Large intestine (tissue), 12 donors: ENCODE data around the gene RPAIN. TPM values are rescaled to one million over a fixed set of nuclear protein-coding genes. Genes with fewer than 3 reads are reported as not detected.

Experiments used
- DNase-seq, 2 donors: peaks; one replicate each; pipeline versions ENCODE4 v3.0.0 to v3.0.0-alpha.2; 2013
- H3K27ac ChIP-seq: one replicate; pipeline ENCODE4 v1.5.1; 2013; ENCODE audit warnings: low read length
- H3K27me3 ChIP-seq: 2 replicates; pipeline ENCODE4 v1.6.1; 2013; ENCODE audit warnings: low read length; ENCODE audit not compliant: control insufficient read depth, insufficient read depth
- H3K36me3 ChIP-seq: 2 replicates; pipeline ENCODE4 v1.6.1; 2013; ENCODE audit warnings: low read length; ENCODE audit not compliant: control insufficient read depth, insufficient read depth
- H3K4me1 ChIP-seq: one replicate; pipeline ENCODE4 v1.6.1; 2013; ENCODE audit warnings: low read length; ENCODE audit not compliant: control insufficient read depth, insufficient read depth
- H3K4me3 ChIP-seq: one replicate; pipeline ENCODE4 v1.5.1; 2013; ENCODE audit warnings: low read length
- H3K9me3 ChIP-seq: one replicate; pipeline ENCODE4 v1.6.1; 2013; ENCODE audit warnings: mild to moderate bottlenecking, low read depth, low read length, moderate library complexity; ENCODE audit not compliant: control insufficient read depth
- WGBS: methylation state at CpG from one replicate; pipeline ENCODE4 v1.1.5; 2013; ENCODE audit warnings: low lambda C conversion rate; ENCODE audit not compliant: insufficient coverage; 5-methylcytosine and 5-hydroxymethylcytosine counted together
- long read RNA-seq, 11 donors: transcript quantifications; one replicate each; lab custom pipeline, GENCODE V29; 2026
- polyA plus RNA-seq: library from polyadenylated mRNA; unstranded; fragments of 120-200 nt; gene quantifications from one replicate; pipeline ENCODE4 v1.2.1, GENCODE V29; 2013

RPAIN gene
- 62.4 TPM for polyA plus RNA-seq
- long read RNA-seq, donor 1, transcript RPAIN-205 (4 exons, 1,057 nt) = major isoform, 5 of 19 reads
- long read RNA-seq, donor 1, partial matches to known transcripts = 0 of 19 reads
- long read RNA-seq, donor 1, other reads (novel, unspliced or antisense) = 0 of 19 reads
- long read RNA-seq, donor 2, transcript RPAIN-203 (7 exons, 1,535 nt) = major isoform, 16 of 42 reads
- long read RNA-seq, donor 2, transcript RPAIN-211 (3 exons, 597 nt) = minor isoform, 5 of 42 reads
- long read RNA-seq, donor 2, transcript RPAIN-205 (4 exons, 1,057 nt) = minor isoform, 10 of 42 reads
- long read RNA-seq, donor 2, partial matches to known transcripts = 0 of 42 reads
- long read RNA-seq, donor 2, other reads (novel, unspliced or antisense) = 0 of 42 reads
- long read RNA-seq, donor 3 = 0 reads
- long read RNA-seq, donor 4, partial matches to known transcripts = 8 of 12 reads
- long read RNA-seq, donor 4, other reads (novel, unspliced or antisense) = 0 of 12 reads
- long read RNA-seq, donor 5, transcript RPAIN-205 (4 exons, 1,057 nt) = minor isoform, 6 of 24 reads
- long read RNA-seq, donor 5, transcript RPAIN-203 (7 exons, 1,535 nt) = major isoform, 7 of 24 reads
- long read RNA-seq, donor 5, partial matches to known transcripts = 0 of 24 reads
- long read RNA-seq, donor 5, other reads (novel, unspliced or antisense) = 0 of 24 reads
- long read RNA-seq, donor 6, transcript RPAIN-205 (4 exons, 1,057 nt) = minor isoform, 8 of 40 reads
- long read RNA-seq, donor 6, transcript RPAIN-203 (7 exons, 1,535 nt) = major isoform, 15 of 40 reads
- long read RNA-seq, donor 6, transcript RPAIN-213 (5 exons, 1,282 nt) = minor isoform, 5 of 40 reads
- long read RNA-seq, donor 6, partial matches to known transcripts = 0 of 40 reads
- long read RNA-seq, donor 6, other reads (novel, unspliced or antisense) = 0 of 40 reads
- long read RNA-seq, donor 7, transcript RPAIN-205 (4 exons, 1,057 nt) = major isoform, 5 of 16 reads
- long read RNA-seq, donor 7, partial matches to known transcripts = 0 of 16 reads
- long read RNA-seq, donor 7, other reads (novel, unspliced or antisense) = 0 of 16 reads
- long read RNA-seq, donor 8, transcript RPAIN-202 (6 exons, 1,394 nt) = minor isoform, 6 of 349 reads
- long read RNA-seq, donor 8, transcript RPAIN-205 (4 exons, 1,057 nt) = major isoform, 16 of 349 reads
- long read RNA-seq, donor 8, transcript RPAIN-203 (7 exons, 1,535 nt) = minor isoform, 14 of 349 reads
- long read RNA-seq, donor 8, partial matches to known transcripts = 106 of 349 reads
- long read RNA-seq, donor 8, other reads (novel, unspliced or antisense) = 193 of 349 reads
- long read RNA-seq, donor 9, transcript RPAIN-202 (6 exons, 1,394 nt) = minor isoform, 5 of 28 reads
- long read RNA-seq, donor 9, transcript RPAIN-203 (7 exons, 1,535 nt) = minor isoform, 5 of 28 reads
- long read RNA-seq, donor 9, transcript RPAIN-205 (4 exons, 1,057 nt) = major isoform, 12 of 28 reads
- long read RNA-seq, donor 9, partial matches to known transcripts = 0 of 28 reads
- long read RNA-seq, donor 9, other reads (novel, unspliced or antisense) = 0 of 28 reads
- long read RNA-seq, donor 10, transcript RPAIN-202 (6 exons, 1,394 nt) = minor isoform, 5 of 410 reads
- long read RNA-seq, donor 10, transcript RPAIN-211 (3 exons, 597 nt) = minor isoform, 6 of 410 reads
- long read RNA-seq, donor 10, transcript RPAIN-203 (7 exons, 1,535 nt) = major isoform, 15 of 410 reads
- long read RNA-seq, donor 10, transcript RPAIN-205 (4 exons, 1,057 nt) = minor isoform, 10 of 410 reads
- long read RNA-seq, donor 10, partial matches to known transcripts = 357 of 410 reads
- long read RNA-seq, donor 10, other reads (novel, unspliced or antisense) = 5 of 410 reads
- long read RNA-seq, donor 11, transcript RPAIN-205 (4 exons, 1,057 nt) = minor isoform, 6 of 275 reads
- long read RNA-seq, donor 11, transcript RPAIN-203 (7 exons, 1,535 nt) = major isoform, 11 of 275 reads
- long read RNA-seq, donor 11, partial matches to known transcripts = 247 of 275 reads
- long read RNA-seq, donor 11, other reads (novel, unspliced or antisense) = 0 of 275 reads

GRCh38 chr17:5419959-5420653, at the start of gene RPAIN:
TSS of gene RPAIN (plus strand) at chr17:5420182. CDS start at chr17:5420211, 29 bp downstream.
- no CpG with 5 or more reads among the region's 41 CpGs for WGBS
- peaks cover 11% of the 10 kb centered on the region for H3K4me1 ChIP-seq
- H3K9me3 ChIP-seq = no peaks in the 10 kb centered on the region
- H3K27ac ChIP-seq = peak within 1 kb of the TSS; percentile 93
- H3K4me3 ChIP-seq = peak within 1 kb of the TSS; percentile 91
- peak in 1 of 2 donors; percentile 88 for DNase-seq
- peaks cover 42% of the 10 kb centered on the region for H3K36me3 ChIP-seq
- no peaks in the 10 kb centered on the region for H3K27me3 ChIP-seq

GRCh38 chr17:5370411-5370810, 49.6 kb upstream of the RPAIN start:
- Histone ChIP-seq H3K4me1 (no peaks in the 10 kb centered on the region), H3K9me3 (no peaks in the 10 kb centered on the region), H3K27me3 (no peaks in the 10 kb centered on the region), H3K4me3 (no peak overlapping the region), H3K27ac (no peak overlapping the region), H3K36me3 (peaks cover 46% of the 10 kb centered on the region)
- WGBS = 100% methylated on average over 1 of the region's 4 CpGs
- no peak for DNase-seq

DNA sequence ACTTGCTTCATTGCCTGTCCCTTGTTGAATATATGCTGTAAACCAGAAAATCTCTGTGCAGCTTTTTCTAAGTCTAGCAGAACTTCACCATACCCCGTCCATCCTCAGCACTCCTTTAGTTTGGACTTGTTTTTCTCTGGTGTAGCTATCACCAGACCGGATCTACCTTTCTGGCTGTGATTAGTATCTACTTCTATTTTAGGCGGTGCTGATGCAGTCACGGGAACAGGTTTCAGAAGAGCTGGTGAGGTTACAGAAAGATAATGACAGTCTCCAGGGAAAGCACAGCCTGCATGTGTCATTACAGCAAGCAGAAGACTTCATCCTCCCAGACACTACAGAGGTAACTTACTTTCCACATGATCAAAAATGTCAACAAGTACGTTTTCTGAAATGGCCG, 46.9 kb upstream of the RPAIN start:
- H3K9me3 ChIP-seq = no peaks in the 10 kb centered on the region
- no peak overlapping the region for H3K27ac ChIP-seq
- DNase-seq = no peak
- peaks cover 61% of the 10 kb centered on the region for H3K36me3 ChIP-seq
- no peaks in the 10 kb centered on the region for H3K27me3 ChIP-seq
- 90% methylated on average over 3 of the region's 6 CpGs for WGBS
- no peaks in the 10 kb centered on the region for H3K4me1 ChIP-seq
- H3K4me3 ChIP-seq = no peak overlapping the region

GRCh38 chr17:5378566-5379207, 41.3 kb upstream of the RPAIN start:
- H3K27me3 ChIP-seq = no peaks in the 10 kb centered on the region
- no peak for DNase-seq
- H3K9me3 ChIP-seq = no peaks in the 10 kb centered on the region
- no peaks in the 10 kb centered on the region for H3K4me1 ChIP-seq
- H3K4me3 ChIP-seq = no peak overlapping the region
- WGBS = 100% methylated on average over 1 of the region's 3 CpGs
- H3K27ac ChIP-seq = no peak overlapping the region
- H3K36me3 ChIP-seq = peaks cover 85% of the 10 kb centered on the region

DNA sequence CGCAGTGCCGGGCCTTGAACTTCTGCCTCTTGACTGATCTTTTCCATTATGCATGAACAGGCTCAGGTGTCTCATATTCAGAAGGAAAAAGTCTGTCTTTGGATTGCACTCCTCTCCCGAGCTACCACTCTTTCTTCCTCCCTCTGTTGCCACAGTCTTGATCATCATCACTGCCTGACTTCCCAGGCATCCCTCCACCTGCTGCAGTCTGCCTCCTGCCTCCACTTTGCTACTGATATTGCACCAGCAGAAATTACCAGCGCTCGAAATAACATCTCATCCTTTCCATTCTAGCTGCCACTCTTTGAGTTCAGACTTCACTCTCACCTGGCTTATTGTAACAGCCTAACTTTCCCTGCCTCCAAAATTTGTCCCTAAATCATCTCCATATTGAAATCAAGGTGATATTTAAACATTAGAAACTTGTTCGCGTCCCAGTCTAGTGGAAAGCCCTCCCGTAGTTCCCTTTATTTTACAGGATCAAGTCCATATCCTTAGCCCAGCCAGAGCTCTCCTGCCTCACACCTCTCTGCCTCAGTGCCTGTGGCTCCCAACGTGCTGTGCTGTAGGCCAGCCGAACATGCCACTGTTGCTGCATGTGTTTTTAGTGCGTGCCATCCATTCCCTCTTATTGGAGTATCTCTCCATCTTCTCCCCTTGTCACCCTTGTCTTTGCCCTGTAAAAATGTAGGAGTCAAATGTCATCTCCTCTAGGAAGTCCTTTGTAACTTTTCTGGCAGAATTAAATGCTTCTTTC, 40.5 kb upstream of the RPAIN start:
- no peak overlapping the region for H3K27ac ChIP-seq
- no peak for DNase-seq
- H3K4me3 ChIP-seq = no peak overlapping the region
- no peaks in the 10 kb centered on the region for H3K9me3 ChIP-seq
- peaks cover 83% of the 10 kb centered on the region for H3K36me3 ChIP-seq
- 80% methylated on average over 1 of the region's 11 CpGs for WGBS
- H3K4me1 ChIP-seq = no peaks in the 10 kb centered on the region
- no peaks in the 10 kb centered on the region for H3K27me3 ChIP-seq

DNA sequence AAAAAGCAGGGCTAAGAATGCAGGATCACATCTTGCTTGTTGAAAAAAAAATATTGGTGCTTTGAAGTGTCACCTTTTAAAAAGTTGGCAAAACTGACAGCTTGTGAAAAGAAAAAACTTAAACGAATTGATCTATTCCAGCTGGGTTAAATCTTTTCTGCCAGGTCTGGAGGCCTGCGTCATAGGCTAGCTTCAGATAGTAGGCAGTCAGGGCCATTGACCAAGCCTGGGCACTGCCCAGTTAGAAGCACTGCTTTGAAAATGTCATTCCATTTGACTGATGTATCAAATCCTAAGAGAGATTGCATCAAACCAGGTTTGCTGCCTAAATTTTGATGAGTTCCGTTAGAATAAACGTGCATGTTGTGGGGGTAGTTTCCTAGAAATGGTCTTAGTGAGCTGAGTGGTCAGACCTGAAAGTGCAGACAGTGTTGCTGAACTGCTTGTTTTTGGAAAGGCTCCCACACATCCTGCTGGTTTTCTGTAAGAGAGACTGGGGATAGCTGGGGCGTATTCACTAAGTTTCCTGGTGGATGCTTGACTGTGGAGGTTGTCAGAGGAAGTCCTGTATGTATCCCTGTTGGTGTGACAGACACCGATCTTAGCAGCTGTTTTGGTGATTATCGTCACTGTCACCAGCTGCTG, 39.4 kb upstream of the RPAIN start:
- H3K4me1 ChIP-seq = no peaks in the 10 kb centered on the region
- H3K9me3 ChIP-seq = no peaks in the 10 kb centered on the region
- 57% methylated on average over 1 of the region's 7 CpGs for WGBS
- H3K4me3 ChIP-seq = no peak overlapping the region
- peaks cover 86% of the 10 kb centered on the region for H3K36me3 ChIP-seq
- DNase-seq = no peak
- H3K27ac ChIP-seq = no peak overlapping the region
- no peaks in the 10 kb centered on the region for H3K27me3 ChIP-seq

DNA sequence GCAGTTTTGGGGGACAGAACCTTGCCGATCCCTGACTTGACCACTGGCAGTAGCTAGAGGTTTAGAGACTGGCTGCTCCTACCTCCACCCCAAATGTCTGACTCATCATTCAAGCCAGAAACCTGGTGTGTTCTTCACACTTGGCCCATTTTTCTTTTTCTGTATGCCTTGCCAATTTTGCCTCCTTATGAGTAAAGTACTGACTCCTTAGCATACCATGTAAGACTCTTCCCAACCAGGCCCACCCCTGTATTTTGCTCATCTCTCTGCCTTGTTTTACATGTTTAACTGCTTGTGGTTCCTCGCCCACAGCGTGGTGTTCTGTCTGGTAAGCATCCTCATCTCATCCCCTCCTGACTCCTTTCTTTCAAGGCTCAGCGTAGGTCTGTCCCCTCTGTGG, 38.4 kb upstream of the RPAIN start:
- Histone ChIP-seq H3K9me3 (no peaks in the 10 kb centered on the region), H3K4me3 (no peak overlapping the region), H3K4me1 (no peaks in the 10 kb centered on the region), H3K27ac (no peak overlapping the region), H3K36me3 (peaks cover 87% of the 10 kb centered on the region), H3K27me3 (no peaks in the 10 kb centered on the region)
- no CpG with 5 or more reads among the region's 4 CpGs for WGBS
- no peak for DNase-seq

DNA sequence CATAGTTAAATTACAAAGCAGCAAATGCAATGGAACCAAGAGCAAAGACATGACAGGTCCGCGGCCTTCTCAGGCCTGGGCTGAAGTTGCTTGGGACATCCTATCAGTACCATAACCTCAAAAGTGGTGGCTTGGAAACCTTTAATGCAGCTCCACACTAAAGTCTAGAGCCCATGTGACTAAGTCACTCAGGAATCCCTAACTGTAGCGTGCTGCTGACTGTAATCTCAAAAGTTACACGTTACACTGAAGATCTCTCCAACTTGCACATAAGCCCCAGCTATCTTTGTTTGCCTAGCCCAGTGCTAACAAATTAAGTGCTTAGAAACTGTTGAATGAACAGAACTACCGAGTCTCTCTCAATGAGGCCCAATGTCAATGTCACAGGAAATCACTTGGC, 28.3 kb upstream of the RPAIN start:
- Histone ChIP-seq H3K36me3 (peaks cover 79% of the 10 kb centered on the region), H3K27me3 (no peaks in the 10 kb centered on the region), H3K4me3 (no peak overlapping the region), H3K9me3 (no peaks in the 10 kb centered on the region), H3K27ac (no peak overlapping the region), H3K4me1 (no peaks in the 10 kb centered on the region)
- DNase-seq = no peak
- WGBS = 58% methylated on average over 2 of the region's 5 CpGs
